ENCODE data around the gene MGAT4B. TPM values are rescaled to one million over a fixed set of nuclear protein-coding genes. Genes with fewer than 3 reads are reported as not detected.

Gene MGAT4B
- polyA plus RNA-seq, 2 of the 4 experiments (the other 2 are of a cell fraction), result 57.4 to 166 TPM

- DNase-seq (ENCODE audit: low read depth in 1 of 2, low spot score in 1 of 2), result no peak
- 88% methylated on average over 8 of the region's 8 CpGs for WGBS (ENCODE audit: missing lambda C conversion rate)
- peaks cover 10% of the 10 kb centered on the region for H3K4me1 ChIP-seq
- H3K4me3 ChIP-seq, result no peak overlapping the region
- ChIA-PET CTCF (interaction anchor here (0.6 to 4.8 kb wide), 6 partner anchors 9 to 340 kb away, joined by 3 to 25 read pairs (median 4); no protein-coding TSS in a partner anchor), POLR2A (interaction anchor here (0.8 kb wide), 1 partner anchor 18 kb away, joined by 3 read pairs; no protein-coding TSS in a partner anchor)
- TF ChIP-seq ATOH8 (CRISPR knock-in tag; IDR thresholded peaks at IDR 0.05; ENCODE audit: low read depth) (no peak), HMGXB4 (CRISPR knock-in tag; IDR thresholded peaks at IDR 0.05; ENCODE audit: borderline replicate concordance) (no peak), HDAC2 (IDR thresholded peaks at IDR 0.05) (no peak), HES2 (IDR thresholded peaks at IDR 0.05) (no peak), EHF (CRISPR knock-in tag; IDR thresholded peaks at IDR 0.05) (no peak), EP300 (IDR thresholded peaks at IDR 0.05) (no peak), MAZ (IDR thresholded peaks at IDR 0.05; ENCODE audit: borderline replicate concordance, low read depth, low read length) (no peak), HOXB5 (CRISPR knock-in tag; IDR thresholded peaks at IDR 0.05) (no peak), JUN (IDR thresholded peaks at IDR 0.05) (no peak)
- H3K27ac ChIP-seq, result no peak overlapping the region
- no peaks in the 10 kb centered on the region for H3K9me3 ChIP-seq
- no peak overlapping the region for H3K4me2 ChIP-seq
- FAIRE-seq, result no peak
- peak; percentile 64 to 67; a peak in 4 of 6 replicates for ATAC-seq
Measured at GRCh38 chr5:179749857-179750508, 56.7 kb downstream of the MGAT4B start.

- no peaks in the 10 kb centered on the region for H3K4me1 ChIP-seq
Measured at GRCh38 chr5:179747811-179748210, 58.9 kb downstream of the MGAT4B start.

More at GRCh38 chr5:179747811-179748210, 58.9 kb downstream of the MGAT4B start:
- DNase-seq (ENCODE audit: low read depth in 1 of 2, low spot score in 1 of 2) (no peak), ATAC-seq (no peak), FAIRE-seq (no peak)
- WGBS (ENCODE audit: missing lambda C conversion rate), result 95% methylated on average over 3 of the region's 3 CpGs
- Histone ChIP-seq H3K4me2 (no peak overlapping the region), H3K4me3 (no peak overlapping the region), H3K9me3 (no peaks in the 10 kb centered on the region), H3K27ac (no peak overlapping the region)
- TF ChIP-seq REST (IDR thresholded peaks at IDR 0.05), result no peak
- CTCF ChIA-PET, result interaction anchor here (0.6 to 4.8 kb wide), 2 partner anchors 15 to 257 kb away, joined by 3 to 25 read pairs; no protein-coding TSS in a partner anchor
- POLR2A ChIA-PET, result no interaction called here

Small RNA genes lying within 50 kb of the gene (small RNA-seq; reads per million reads assigned to genes)
- 0 to 1.7 (median 0.60) reads per million in 6 experiments for gene MIR1229
- gene RF00019, result 0 reads per million in 6 experiments

Other genes starting within 250 kb of the MGAT4B start
- gene HNRNPH1, start 183.2 kb downstream of the MGAT4B start, polyA plus RNA-seq (2011; rRNA removed), result 511 and 688 TPM in 2 replicates
- 1,576 to 1,720 TPM (median 1,580 TPM) in 3 replicates for gene HNRNPH1, start 183.2 kb downstream of the MGAT4B start, polyA plus RNA-seq (2017; fragmentation: RNase III; extraction: RNeasy Plus Mini Kit Qiagen cat#74134 plus additional on column Dnase treatment)
- gene CBY3, start 125.8 kb downstream of the MGAT4B start, polyA plus RNA-seq (2011; rRNA removed), result not detected in 2 replicates
- not detected in 3 replicates for gene CBY3, start 125.8 kb downstream of the MGAT4B start, polyA plus RNA-seq (2017; fragmentation: RNase III; extraction: RNeasy Plus Mini Kit Qiagen cat#74134 plus additional on column Dnase treatment)
- 1,000 and 1,241 TPM in 2 replicates for gene CANX, start 107.9 kb downstream of the MGAT4B start, polyA plus RNA-seq (2011; rRNA removed)
- gene CANX, start 107.9 kb downstream of the MGAT4B start, polyA plus RNA-seq (2017; fragmentation: RNase III; extraction: RNeasy Plus Mini Kit Qiagen cat#74134 plus additional on column Dnase treatment), result 364 to 433 TPM (median 402 TPM) in 3 replicates
- gene MAML1, start 74.0 kb downstream of the MGAT4B start, polyA plus RNA-seq (2011; rRNA removed), result 6.9 and 10.9 TPM in 2 replicates
- gene MAML1, start 74.0 kb downstream of the MGAT4B start, polyA plus RNA-seq (2017; fragmentation: RNase III; extraction: RNeasy Plus Mini Kit Qiagen cat#74134 plus additional on column Dnase treatment), result 11.0 to 12.0 TPM (median 11.4 TPM) in 3 replicates
- gene LTC4S, start 12.9 kb downstream of the MGAT4B start, polyA plus RNA-seq (2011; rRNA removed), result not detected in 2 replicates
- 0.26 TPM in 1 of 3 replicates, not detected in the others for gene LTC4S, start 12.9 kb downstream of the MGAT4B start, polyA plus RNA-seq (2017; fragmentation: RNase III; extraction: RNeasy Plus Mini Kit Qiagen cat#74134 plus additional on column Dnase treatment)
- 362 and 415 TPM in 2 replicates for gene SQSTM1, start 14.0 kb upstream of the MGAT4B start, polyA plus RNA-seq (2011; rRNA removed)
- 529 to 625 TPM (median 606 TPM) in 3 replicates for gene SQSTM1, start 14.0 kb upstream of the MGAT4B start, polyA plus RNA-seq (2017; fragmentation: RNase III; extraction: RNeasy Plus Mini Kit Qiagen cat#74134 plus additional on column Dnase treatment)
- 21.4 and 26.1 TPM in 2 replicates for gene MRNIP, start 52.0 kb upstream of the MGAT4B start, polyA plus RNA-seq (2011; rRNA removed)
- gene MRNIP, start 52.0 kb upstream of the MGAT4B start, polyA plus RNA-seq (2017; fragmentation: RNase III; extraction: RNeasy Plus Mini Kit Qiagen cat#74134 plus additional on column Dnase treatment), result 29.7 to 35.9 TPM (median 30.5 TPM) in 3 replicates
- 37.2 and 45.2 TPM in 2 replicates for gene TBC1D9B, start 101.0 kb upstream of the MGAT4B start, polyA plus RNA-seq (2011; rRNA removed)
- gene TBC1D9B, start 101.0 kb upstream of the MGAT4B start, polyA plus RNA-seq (2017; fragmentation: RNase III; extraction: RNeasy Plus Mini Kit Qiagen cat#74134 plus additional on column Dnase treatment), result 60.1 to 68.1 TPM (median 64.7 TPM) in 3 replicates